ENCODE results near the gene TNFRSF9.
"Not testable (repeated sequence)": the region's sequence is repeated elsewhere in the genome, so short reads cannot be mapped to it uniquely, and the experiment has no call there.

DNA sequence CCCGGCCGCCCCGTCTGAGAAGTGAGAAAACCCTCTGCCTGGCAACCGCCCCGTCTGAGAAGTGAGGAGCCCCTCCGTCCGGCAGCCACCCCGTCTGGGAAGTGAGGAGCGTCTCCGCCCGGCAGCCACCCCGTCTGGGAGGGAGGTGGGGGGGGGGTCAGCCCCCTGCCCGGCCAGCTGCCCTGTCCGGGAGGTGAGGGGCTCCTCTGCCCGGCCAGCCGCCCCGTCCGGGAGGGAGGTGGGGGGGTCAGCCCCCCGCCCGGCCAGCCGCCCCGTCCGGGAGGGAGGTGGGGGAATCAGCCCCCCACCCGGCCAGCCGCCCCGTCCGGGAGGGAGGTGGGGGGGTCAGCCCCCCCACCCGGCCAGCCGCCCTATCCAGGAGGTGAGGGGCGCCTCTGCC lies 12.2 kb upstream of the TNFRSF9 start:
- TF ChIP-seq, protein P1, sequence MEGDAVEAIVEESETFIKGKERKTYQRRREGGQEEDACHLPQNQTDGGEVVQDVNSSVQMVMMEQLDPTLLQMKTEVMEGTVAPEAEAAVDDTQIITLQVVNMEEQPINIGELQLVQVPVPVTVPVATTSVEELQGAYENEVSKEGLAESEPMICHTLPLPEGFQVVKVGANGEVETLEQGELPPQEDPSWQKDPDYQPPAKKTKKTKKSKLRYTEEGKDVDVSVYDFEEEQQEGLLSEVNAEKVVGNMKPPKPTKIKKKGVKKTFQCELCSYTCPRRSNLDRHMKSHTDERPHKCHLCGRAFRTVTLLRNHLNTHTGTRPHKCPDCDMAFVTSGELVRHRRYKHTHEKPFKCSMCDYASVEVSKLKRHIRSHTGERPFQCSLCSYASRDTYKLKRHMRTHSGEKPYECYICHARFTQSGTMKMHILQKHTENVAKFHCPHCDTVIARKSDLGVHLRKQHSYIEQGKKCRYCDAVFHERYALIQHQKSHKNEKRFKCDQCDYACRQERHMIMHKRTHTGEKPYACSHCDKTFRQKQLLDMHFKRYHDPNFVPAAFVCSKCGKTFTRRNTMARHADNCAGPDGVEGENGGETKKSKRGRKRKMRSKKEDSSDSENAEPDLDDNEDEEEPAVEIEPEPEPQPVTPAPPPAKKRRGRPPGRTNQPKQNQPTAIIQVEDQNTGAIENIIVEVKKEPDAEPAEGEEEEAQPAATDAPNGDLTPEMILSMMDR (IDR thresholded peaks at IDR 0.05): not testable (repeated sequence)
- not testable (repeated sequence) for TF ChIP-seq POLR2A (IDR thresholded peaks at IDR 0.05)
